C4-2B (cell line): ENCODE measurements around the gene ATP5MG.

Experiments used
- ZFX ChIP-seq: fragments of 450-650 bp; IDR thresholded peaks from 2 replicates; pipeline ENCODE4 v1.6.1; 2017
- TF ChIP-seq, protein P1 (sequence below): fragments of 450-650 bp; conservative IDR thresholded peaks from 2 replicates; pipeline ENCODE4 v1.5.1; 2017; ENCODE audit warnings: mild to moderate bottlenecking

DNA sequence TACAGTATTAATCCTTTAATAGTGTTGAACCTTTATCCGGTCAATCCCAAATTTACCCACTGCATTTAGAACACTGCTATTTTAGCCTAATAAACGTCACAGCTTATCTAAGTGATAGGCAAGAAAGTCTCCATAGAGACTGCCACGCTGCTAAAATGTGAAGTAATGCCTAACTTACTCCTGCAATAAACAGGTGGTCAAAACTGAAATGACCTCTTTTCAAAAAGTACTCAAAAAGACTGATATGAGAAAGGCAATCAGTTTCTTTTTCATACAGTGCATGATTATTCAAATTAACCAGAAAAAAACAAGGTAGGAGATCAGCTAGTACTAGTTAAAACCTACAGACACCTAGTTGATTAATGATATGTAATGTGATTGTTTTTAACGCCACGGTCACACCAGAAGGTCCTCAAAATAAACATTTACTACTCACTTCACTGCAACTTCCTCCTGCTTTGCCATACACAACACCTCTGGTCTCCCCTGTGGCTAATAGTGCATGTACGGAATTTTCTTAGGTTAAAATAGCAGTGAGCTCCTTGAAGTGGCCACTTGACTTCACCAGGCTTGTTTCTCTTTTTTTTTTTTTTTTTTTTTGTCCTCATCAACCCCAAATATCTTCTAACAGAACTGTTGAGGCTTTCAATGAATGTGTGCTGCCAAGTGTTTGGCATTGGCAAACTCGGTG lies 8.8 kb downstream of the ATP5MG start:
- TF ChIP-seq, protein P1, sequence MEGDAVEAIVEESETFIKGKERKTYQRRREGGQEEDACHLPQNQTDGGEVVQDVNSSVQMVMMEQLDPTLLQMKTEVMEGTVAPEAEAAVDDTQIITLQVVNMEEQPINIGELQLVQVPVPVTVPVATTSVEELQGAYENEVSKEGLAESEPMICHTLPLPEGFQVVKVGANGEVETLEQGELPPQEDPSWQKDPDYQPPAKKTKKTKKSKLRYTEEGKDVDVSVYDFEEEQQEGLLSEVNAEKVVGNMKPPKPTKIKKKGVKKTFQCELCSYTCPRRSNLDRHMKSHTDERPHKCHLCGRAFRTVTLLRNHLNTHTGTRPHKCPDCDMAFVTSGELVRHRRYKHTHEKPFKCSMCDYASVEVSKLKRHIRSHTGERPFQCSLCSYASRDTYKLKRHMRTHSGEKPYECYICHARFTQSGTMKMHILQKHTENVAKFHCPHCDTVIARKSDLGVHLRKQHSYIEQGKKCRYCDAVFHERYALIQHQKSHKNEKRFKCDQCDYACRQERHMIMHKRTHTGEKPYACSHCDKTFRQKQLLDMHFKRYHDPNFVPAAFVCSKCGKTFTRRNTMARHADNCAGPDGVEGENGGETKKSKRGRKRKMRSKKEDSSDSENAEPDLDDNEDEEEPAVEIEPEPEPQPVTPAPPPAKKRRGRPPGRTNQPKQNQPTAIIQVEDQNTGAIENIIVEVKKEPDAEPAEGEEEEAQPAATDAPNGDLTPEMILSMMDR: no peak
- no peak for TF ChIP-seq ZFX
